GM21367 (cell line): ENCODE results near the gene CSNK1D.

ENCODE experiments used
- ATAC-seq: cut with Tn5 transposase; IDR thresholded peaks from one replicate; pipeline ENCODE4 v1.9.1; 2021; ENCODE audit not compliant: unreplicated experiment

CSNK1D gene

GRCh38 chr17:82229698-82230608 is 43.5 kb downstream of the CSNK1D start:
- ATAC-seq: no peak

DNA sequence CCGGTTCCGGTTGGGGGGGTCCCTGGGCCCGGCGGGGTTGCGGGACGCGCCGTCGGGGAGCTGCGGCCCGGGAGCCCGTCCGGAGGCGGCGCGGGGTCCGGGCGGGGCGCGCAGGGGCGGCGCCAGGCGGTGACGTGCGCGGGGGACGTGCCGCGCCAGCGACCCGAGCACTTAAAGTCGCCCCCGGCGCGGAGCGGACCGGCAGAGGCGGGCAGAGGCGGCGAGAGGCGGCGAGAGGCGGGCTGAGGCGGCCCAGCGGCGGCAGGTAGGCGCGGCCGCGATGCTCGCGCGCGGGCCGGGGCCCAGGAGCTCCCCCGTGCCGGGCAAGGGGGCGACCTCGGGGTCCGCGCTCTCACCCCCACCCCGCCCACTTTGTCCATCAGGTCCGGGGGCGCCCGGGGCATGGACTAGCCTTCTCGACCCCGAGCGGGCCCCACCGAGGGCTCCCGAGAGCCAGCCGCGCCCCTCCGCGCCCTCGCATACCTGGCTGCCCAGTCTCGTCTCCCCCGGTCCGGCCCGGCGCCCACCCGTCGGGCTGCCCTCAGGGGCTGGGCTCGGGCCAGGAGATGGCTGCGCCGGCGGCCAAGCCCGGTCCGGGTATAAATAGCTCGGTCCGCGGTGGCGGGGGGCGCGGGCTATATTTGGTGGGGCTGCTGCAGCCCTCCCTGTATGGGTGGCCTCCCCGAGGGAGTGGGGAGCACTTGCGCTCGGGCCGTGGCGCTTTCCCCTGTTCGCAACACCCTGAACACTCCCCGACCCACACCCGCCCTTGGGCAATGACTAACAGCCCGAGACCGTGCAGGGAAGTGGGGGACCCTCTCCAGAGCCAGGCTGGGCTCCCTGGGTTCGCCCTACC is 44.4 kb downstream of the CSNK1D start, which contains the start of gene SLC16A3:
Gene SLC16A3 (plus strand): TSS at position 201 of the 856 bp plus-strand sequence. CDS start 6,967 bp downstream, outside the sequence.
- ATAC-seq: no peak

DNA sequence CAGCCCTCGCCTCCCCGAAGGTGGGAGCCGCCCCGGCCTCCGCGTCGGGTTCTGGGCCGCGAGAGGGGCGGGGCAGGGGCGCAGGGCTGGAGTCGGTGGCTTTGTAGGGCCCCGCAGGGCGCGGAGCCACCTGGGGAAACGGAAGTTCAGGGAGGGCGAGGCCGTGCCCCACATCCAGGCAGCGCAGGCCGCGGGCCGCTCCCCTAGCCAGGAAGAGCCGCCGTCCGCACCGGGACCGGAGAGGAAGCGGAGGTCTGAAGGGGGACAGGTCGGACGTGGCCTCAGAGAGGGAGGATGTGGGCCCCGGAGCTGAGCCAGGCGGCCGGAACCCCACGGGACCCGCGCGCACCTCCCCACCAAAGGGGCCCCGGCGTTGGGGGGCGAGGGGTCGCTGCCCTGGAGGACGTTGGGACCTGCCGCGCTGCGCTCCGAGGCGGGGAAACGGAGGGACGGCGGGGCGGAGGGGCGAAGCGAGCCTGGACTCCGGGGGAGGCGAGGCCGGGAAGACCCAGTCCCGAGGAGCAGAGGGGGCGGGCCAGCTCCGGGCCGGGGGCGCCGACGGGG is 45.1 kb downstream of the CSNK1D start:
- ATAC-seq: no peak

DNA sequence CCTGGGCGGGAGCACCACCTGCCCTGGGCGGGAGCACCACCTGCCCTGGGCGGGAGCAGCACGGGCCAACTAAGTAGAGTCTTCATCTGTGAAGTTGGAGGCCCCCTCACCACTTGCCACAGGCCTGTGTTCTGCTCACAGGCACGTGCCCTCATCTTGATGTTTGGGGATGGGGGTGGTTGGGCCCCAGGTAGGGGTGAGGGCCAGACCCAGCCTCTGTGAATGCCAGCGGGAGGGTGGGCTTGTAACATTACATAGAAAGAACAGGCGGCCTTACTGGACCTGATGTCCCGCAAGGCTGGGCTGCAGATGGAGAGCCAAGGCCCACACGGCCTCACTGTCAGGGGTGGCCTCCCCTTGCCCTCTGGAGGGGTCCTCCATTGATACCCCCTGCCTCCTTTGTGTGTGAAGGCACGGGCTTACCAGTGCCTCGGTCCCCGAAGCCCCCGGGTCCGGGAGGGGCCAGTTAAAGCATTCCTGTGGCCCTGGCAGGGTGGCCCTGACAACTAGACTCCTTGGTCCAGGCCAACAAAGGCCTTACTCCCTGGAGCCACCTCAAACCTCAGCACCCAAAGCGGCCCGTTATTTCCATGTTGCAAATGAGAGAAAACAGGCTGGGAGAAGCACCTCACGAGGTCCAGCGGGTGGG is 45.7 kb downstream of the CSNK1D start:
- ATAC-seq: no peak

GRCh38 chr17:82226809-82227628 is 46.5 kb downstream of the CSNK1D start:
- no peak for ATAC-seq

GRCh38 chr17:82226146-82226808 is 47.2 kb downstream of the CSNK1D start:
- no peak for ATAC-seq

DNA sequence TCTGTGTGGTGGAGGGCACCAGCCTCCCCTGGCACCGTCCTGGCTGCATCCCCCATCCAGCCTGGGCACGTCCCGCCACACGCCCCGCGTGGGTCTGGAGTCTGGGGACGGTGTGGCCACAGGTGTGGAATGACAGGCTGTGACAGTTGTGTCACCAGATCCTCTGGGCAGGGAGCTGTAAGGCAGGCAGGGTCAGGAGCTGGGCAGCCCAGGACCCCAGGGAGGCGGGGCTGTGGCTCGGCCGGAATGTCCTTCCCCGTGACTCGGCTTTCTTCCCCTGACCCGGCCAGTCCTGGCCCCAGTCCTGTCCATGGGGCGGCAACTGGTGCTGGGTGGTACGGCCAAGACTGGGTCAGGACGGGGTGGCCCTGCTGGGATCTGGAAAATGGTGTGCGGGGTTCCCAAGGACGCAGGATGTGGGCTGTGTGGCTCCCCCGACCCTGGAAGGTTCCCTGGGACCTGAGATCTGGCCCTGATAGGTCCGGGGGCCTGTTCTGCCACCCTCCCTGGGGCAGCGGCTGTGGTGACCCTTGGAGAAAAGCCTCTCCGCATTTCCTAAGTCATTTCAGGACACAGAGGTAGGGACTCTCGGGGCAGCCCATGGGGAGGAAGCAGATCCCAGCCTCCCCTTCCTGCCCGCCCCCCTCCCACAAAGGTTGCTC is 48.0 kb downstream of the CSNK1D start:
- ATAC-seq: no peak

DNA sequence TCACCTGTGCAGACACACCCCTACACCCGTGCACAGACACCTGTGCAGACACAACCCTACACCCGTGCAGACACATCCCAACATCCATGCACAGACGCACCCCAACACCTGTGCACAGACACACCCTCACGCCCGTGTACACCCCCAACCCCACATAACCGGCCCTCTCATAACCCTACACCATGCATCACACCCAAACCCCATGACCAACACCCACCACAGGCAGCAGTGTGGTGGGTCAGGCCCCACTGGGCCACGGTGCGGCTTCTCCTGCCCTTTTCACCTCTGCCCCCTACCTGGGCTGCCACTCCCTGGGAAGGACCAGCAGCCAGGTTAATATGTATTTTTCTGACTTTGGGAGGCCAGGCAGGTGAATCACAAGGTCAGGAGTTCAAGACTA is 48.8 kb downstream of the CSNK1D start:
- ATAC-seq: no peak

- ATAC-seq: no peak
Observed at GRCh38 chr17:82223517-82223916, 50.0 kb downstream of the CSNK1D start.

DNA sequence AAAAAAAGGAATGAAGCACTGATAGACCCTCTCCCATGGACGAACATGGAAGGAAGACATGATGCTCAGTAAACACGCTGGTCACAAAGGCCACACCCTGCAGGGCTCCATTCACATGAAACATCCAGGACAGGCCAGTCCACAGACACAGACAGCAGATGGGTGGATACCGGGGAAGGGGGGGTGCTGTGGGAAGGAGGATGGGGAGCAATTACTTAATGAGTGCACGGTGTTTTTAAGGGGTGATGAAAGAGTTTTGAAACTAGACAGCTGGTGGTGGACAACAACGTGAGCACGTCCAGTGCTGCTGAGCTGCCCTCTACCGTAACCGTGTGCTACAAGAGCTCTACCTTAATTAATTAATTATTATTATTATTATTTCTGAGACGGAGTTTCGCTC is 50.7 kb downstream of the CSNK1D start:
- no peak for ATAC-seq

DNA sequence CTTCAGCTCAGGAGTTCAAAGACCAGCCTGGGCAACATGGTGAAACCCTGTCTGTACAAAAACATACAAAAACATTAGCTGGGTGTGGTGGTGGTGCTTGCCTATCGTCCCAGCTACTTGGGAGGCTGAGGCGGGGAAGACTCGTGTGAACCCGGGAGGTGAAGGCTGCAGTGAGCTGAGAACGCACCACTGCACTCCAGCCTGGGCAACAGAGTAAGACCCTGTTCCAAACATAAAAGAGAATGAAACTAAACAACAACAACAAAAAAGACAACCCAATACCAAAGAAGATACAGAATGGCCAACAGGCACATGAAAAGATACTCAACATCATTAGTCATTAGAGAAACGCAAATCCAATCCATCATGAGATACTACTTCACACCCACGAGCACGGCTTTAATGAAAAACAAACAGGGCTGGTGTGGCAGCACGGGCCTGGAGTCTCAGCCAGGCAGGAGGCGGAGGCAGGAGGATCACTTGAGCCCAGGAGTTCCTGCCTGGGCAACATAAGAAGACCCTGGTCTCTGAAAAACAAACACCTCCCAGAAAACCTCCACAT is 52.1 kb downstream of the CSNK1D start:
- no peak for ATAC-seq

DNA sequence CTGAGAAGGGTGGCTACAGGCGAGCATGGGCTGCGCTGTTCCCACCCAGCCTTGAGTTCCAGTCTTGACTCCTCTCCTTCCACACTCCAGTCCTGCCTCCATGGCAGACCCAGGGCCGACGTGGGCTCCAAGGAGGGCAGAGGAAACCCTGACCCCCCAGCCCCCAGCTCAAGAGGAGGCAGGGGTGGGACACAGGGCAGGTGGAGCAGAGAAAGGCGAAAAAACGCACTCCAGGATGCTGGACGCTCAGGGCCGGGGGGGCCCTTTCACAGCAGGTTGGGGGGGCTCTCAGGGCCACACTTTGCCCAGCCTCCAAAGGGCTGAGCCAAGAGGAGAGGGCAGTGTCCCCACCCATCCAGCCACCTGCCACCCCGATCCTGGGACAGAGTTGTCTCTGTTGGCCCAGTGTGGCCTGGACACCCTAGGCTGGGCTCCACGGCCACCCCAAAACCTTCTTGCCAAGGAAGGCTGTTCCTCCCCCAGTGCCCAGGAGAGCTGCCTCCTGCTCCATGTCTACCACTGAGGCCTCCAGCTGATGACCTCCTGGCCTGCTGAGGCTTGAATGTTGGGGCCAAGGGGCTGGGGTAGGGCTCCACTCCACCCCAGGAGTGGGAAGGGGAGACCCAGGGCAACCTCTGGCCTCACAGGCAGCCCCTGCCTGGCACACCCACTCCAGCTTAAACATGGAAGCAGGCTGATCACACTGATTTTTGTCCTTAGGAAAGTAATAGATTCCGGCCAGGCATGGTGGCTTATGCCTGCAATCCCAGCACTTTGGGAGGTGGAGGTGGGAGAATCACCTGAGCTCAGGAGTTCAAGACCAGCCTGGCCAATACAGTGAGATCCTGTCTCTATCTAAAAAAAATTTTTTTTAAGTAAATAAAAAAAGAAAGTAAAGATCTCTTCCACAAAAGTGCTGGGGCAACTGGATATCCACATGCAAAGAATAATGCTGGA is 53.5 kb downstream of the CSNK1D start:
- ATAC-seq: no peak

- no peak for ATAC-seq
Observed at GRCh38 chr17:82219083-82219482, 54.4 kb downstream of the CSNK1D start.

GRCh38 chr17:82218349-82219075 is 55.0 kb downstream of the CSNK1D start:
- no peak for ATAC-seq

- ATAC-seq: no peak
Observed at GRCh38 chr17:82217530-82218204, 55.8 kb downstream of the CSNK1D start.

GRCh38 chr17:82217120-82217529 is 56.4 kb downstream of the CSNK1D start:
- no peak for ATAC-seq
